Central memory CD4-positive, alpha-beta T cell (primary cell): ENCODE data around the gene CACNA2D2.

Experiments
- DNase-seq: peaks from one replicate; pipeline ENCODE4 v3.0.0; 2022

CACNA2D2 gene

GRCh38 chr3:50493623-50494022, 9.8 kb downstream of the CACNA2D2 start:
- DNase-seq, result no peak

- no peak for DNase-seq
Measured at GRCh38 chr3:50493086-50493485, 10.3 kb downstream of the CACNA2D2 start.

GRCh38 chr3:50491023-50491422, 12.4 kb downstream of the CACNA2D2 start:
- DNase-seq, result no peak

GRCh38 chr3:50490424-50490823, 13.0 kb downstream of the CACNA2D2 start:
- DNase-seq, result no peak

GRCh38 chr3:50487181-50487580, 16.3 kb downstream of the CACNA2D2 start:
- no peak for DNase-seq

GRCh38 chr3:50486219-50486888, 17.1 kb downstream of the CACNA2D2 start:
- DNase-seq, result no peak

GRCh38 chr3:50484722-50485121, 18.7 kb downstream of the CACNA2D2 start:
- no peak for DNase-seq

GRCh38 chr3:50483374-50483773, 20.1 kb downstream of the CACNA2D2 start:
- no peak for DNase-seq

GRCh38 chr3:50481992-50482391, 21.4 kb downstream of the CACNA2D2 start:
- DNase-seq, result no peak

GRCh38 chr3:50480471-50480870, 23.0 kb downstream of the CACNA2D2 start:
- no peak for DNase-seq

GRCh38 chr3:50479523-50479922, 23.9 kb downstream of the CACNA2D2 start:
- no peak for DNase-seq

GRCh38 chr3:50478671-50479260, 24.7 kb downstream of the CACNA2D2 start:
- no peak for DNase-seq

GRCh38 chr3:50478051-50478450, 25.4 kb downstream of the CACNA2D2 start:
- no peak for DNase-seq

GRCh38 chr3:50475348-50475747, 28.1 kb downstream of the CACNA2D2 start:
- DNase-seq, result no peak

- no peak for DNase-seq
Measured at GRCh38 chr3:50474717-50475116, 28.7 kb downstream of the CACNA2D2 start.

- no peak for DNase-seq
Measured at GRCh38 chr3:50473768-50474167, 29.7 kb downstream of the CACNA2D2 start.

- DNase-seq, result peak; percentile 53
Measured at GRCh38 chr3:50472958-50473357, 30.5 kb downstream of the CACNA2D2 start.

- DNase-seq, result no peak
Measured at GRCh38 chr3:50470658-50471057, 32.8 kb downstream of the CACNA2D2 start.

- DNase-seq, result no peak
Measured at GRCh38 chr3:50467919-50468318, 35.5 kb downstream of the CACNA2D2 start.

- no peak for DNase-seq
Measured at GRCh38 chr3:50466177-50466576, 37.3 kb downstream of the CACNA2D2 start.

GRCh38 chr3:50464569-50464968, 38.9 kb downstream of the CACNA2D2 start:
- no peak for DNase-seq

- DNase-seq, result no peak
Measured at GRCh38 chr3:50459785-50460184, 43.6 kb downstream of the CACNA2D2 start.

GRCh38 chr3:50457988-50458387, 45.4 kb downstream of the CACNA2D2 start:
- DNase-seq, result no peak

GRCh38 chr3:50455161-50456018, 48.0 kb downstream of the CACNA2D2 start:
- no peak for DNase-seq
